Spleen (tissue), 7 donors: ENCODE data around the gene GEMIN2.

Experiments
- CTCF ChIP-seq, 11 experiments: fragments of 200-600 bp in 7 of 11; fragments of 450-650 bp in 4 of 11; sonication (generic) in 4 of 11; IDR thresholded peaks in 8 of 11; conservative IDR thresholded peaks in 3 of 11; 1 replicate in 7 of 11; 2 replicates in 4 of 11; pipeline versions ENCODE4 v1.4.0 to v1.8.0; 2016 to 2021; ENCODE audit warnings: antibody characterized with exemption in 11 of 11, inconsistent platforms in 4 of 11, mild to moderate bottlenecking in 1 of 11
- POLR2A ChIP-seq, 3 donors: fragments of 450-650 bp; IDR thresholded peaks; one replicate each; pipeline ENCODE4 v1.5.1; 2017; ENCODE audit warnings: antibody characterized with exemption in 3 of 3, mild to moderate bottlenecking in 1 of 3
- POLR2AphosphoS5 ChIP-seq, 3 donors: sonication (generic); formaldehyde crosslinking; IDR thresholded peaks; one replicate each; pipeline ENCODE4 v1.5.1; 2017; ENCODE audit warnings: antibody characterized with exemption in 3 of 3
- donor health status: DM: no; HTN: no; CAD: no; lungs with moderate emphysema.
- donor health status: DM: no; HTN: no; CAD: no.
- donor health status: DM: no; HTN: no; CAD: no.

GRCh38 chr14:39102265-39102968 lies 11.7 kb upstream of the GEMIN2 start:
- TF ChIP-seq CTCF (IDR thresholded peaks at IDR 0.05 in 8 of 11, conservative IDR thresholded peaks at IDR 0.05 in 3 of 11): no peak
- no peak for TF ChIP-seq POLR2A (IDR thresholded peaks at IDR 0.05)
- no peak for TF ChIP-seq POLR2AphosphoS5 (IDR thresholded peaks at IDR 0.05)
